Body of pancreas (tissue), 4 donors: ENCODE data around the gene LOC101059915.

Experiments used
- CTCF ChIP-seq, 7 experiments: fragments of 450-650 bp in 4 of 7; fragments of 200-600 bp in 3 of 7; sonication (generic) in 3 of 7; IDR thresholded peaks; one replicate each; pipeline ENCODE4 v1.5.1; 2016 to 2019; ENCODE audit warnings: antibody characterized with exemption in 7 of 7
- POLR2A ChIP-seq, 3 donors: fragments of 450-650 bp; IDR thresholded peaks; one replicate each; pipeline ENCODE4 v1.6.1; 2016; ENCODE audit warnings: antibody characterized with exemption in 3 of 3, mild to moderate bottlenecking in 2 of 3

DNA sequence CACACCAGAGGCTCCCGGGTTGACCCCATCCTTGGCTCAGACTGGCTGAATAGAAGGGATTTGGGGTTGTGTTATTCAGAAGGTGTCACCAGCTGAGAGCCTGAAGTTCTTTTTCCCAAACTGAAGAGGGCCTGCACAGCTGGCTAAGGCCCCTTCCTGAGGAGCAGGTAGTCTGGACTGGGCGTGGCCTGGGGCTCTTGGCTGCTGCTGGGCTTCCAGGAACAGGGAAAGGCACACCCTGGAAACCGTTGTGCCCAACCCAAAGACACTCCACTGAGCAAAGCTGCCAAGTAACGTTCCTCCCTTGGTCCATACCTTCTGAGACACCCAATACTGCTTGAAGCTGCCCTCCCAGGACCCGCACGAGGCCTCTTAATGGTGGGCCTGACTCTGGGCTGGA is 40.8 kb upstream of the LOC101059915 start:
- no peak for TF ChIP-seq CTCF (IDR thresholded peaks at IDR 0.05)
- no peak for TF ChIP-seq POLR2A (IDR thresholded peaks at IDR 0.05)
